ENCODE data around the gene EVL. TPM values are rescaled to one million over a fixed set of nuclear protein-coding genes. Genes with fewer than 3 reads are reported as not detected.

EVL gene
- polyA plus RNA-seq, 3 donors, result 35.3 to 37.8 (median 36.5) TPM

DNA sequence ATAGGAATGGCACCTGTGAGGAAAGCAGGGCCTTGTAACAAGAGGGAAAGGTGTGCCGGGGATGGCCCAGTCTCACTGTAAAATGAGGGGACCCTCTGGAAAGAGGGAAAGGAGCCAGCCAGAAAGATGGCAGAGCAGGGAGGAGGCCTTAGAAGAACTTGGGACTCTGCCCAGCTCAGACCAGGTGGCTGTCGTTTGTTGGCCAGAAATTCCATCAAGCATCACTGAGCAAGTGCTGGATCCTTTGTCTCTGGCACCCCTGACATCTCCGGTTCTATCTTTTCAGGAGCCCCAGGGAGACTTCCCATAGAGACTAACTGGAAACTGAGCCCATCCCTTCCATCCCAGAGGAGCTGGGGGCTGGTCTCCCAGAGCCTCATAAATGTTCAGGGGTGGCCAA, 50.9 kb downstream of the EVL start:
- no peak overlapping the region for H3K27ac ChIP-seq (ENCODE audit: low read depth, low read length)
- WGBS, 3 donors, result 75 to 77% (median 76%) methylated on average over 3 of the region's 3 CpGs

- H3K27ac ChIP-seq (ENCODE audit: low read depth, low read length), result no peak overlapping the region
- WGBS, 3 donors, result 93 to 94% (median 94%) methylated on average over 9 to 10 of the region's 10 CpGs
Observed at GRCh38 chr14:100117026-100117425, 51.8 kb downstream of the EVL start.

DNA sequence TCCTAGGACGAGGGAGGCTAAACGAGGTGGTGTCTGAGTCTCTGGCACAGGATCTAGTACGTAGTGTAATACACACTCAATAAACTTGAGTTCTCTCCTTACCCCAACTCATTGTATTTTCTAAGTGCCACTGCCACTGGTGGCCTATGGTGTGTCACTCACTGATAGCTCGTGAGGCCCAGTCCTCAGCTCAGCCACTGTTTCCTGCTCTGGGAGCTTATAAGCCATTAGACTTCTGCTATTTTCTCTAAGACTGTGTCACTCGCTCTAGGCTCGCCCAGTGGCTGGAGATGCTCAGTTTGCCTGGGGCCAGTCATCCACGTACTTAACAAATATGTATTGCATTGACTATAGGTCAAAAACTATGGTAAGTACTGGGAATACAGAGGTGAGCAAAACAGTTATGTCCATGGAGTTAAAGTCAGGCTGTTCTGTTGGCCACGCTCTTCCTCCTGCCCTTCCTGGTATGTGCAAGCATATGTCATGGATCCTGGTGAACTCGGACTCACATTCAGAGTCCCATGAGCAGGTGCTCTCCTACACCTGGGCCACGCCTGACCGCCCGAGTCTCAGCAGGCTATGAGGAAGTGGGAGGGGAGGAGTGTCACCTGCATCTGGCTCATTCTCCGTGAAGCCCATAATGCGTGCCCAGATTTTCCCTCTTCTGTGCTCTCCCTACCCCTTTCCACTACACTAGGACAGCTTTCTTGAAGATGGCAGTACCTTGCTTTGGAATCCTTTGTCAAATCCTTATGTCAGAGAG, 52.6 kb downstream of the EVL start:
- no peak overlapping the region for H3K27ac ChIP-seq (ENCODE audit: low read depth, low read length)
- 89 to 92% (median 91%) methylated on average over 14 of the region's 14 CpGs for WGBS, 3 donors

DNA sequence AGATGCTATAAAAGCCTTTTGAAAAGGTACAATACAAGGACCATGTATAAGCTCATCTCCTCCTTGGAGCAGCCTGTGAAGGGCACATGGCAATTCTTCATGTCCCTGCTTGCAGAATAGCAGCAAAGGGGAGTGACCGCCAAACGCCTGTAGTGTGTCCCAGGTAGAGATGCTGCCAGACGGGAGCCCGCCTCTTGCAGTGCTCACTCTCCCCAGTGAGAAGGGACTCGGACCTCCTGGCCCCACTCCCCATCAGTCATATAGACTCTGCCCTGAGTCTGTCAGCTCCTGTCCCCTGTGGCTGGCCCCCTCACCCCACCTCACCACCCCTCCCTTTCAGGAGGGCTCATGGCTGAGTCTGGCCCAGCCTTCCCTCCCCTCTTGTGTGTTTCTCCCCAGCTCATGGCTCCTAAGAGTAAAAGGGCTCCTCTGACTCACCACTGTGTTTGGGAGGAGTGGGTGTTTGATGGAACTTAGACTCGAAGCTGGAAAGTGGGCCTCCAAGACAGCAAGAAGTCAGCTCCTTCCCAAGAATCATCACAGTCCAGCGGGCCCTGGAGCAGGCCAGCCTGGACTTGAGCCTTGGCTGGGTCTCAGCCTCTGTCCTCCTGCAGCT, 53.3 kb downstream of the EVL start:
- H3K27ac ChIP-seq (ENCODE audit: low read depth, low read length), result no peak overlapping the region
- 79 to 88% (median 86%) methylated on average over 7 of the region's 7 CpGs for WGBS, 3 donors

GRCh38 chr14:100119251-100119650, 54.0 kb downstream of the EVL start:
- 89 to 96% (median 94%) methylated on average over 8 of the region's 8 CpGs for WGBS, 3 donors

GRCh38 chr14:100120522-100121269, 55.5 kb downstream of the EVL start:
- 93 to 97% (median 94%) methylated on average over 18 of the region's 18 CpGs for WGBS, 3 donors
- no peak overlapping the region for H3K27ac ChIP-seq (ENCODE audit: low read depth, low read length)

More at GRCh38 chr14:100119251-100119650, 54.0 kb downstream of the EVL start:
- H3K27ac ChIP-seq (ENCODE audit: low read depth, low read length), result no peak overlapping the region

- WGBS, 3 donors, result 84 to 94% (median 90%) methylated on average over 14 of the region's 14 CpGs
- H3K27ac ChIP-seq (ENCODE audit: low read depth, low read length), result no peak overlapping the region
Observed at GRCh38 chr14:100121643-100122480, 56.6 kb downstream of the EVL start.

DNA sequence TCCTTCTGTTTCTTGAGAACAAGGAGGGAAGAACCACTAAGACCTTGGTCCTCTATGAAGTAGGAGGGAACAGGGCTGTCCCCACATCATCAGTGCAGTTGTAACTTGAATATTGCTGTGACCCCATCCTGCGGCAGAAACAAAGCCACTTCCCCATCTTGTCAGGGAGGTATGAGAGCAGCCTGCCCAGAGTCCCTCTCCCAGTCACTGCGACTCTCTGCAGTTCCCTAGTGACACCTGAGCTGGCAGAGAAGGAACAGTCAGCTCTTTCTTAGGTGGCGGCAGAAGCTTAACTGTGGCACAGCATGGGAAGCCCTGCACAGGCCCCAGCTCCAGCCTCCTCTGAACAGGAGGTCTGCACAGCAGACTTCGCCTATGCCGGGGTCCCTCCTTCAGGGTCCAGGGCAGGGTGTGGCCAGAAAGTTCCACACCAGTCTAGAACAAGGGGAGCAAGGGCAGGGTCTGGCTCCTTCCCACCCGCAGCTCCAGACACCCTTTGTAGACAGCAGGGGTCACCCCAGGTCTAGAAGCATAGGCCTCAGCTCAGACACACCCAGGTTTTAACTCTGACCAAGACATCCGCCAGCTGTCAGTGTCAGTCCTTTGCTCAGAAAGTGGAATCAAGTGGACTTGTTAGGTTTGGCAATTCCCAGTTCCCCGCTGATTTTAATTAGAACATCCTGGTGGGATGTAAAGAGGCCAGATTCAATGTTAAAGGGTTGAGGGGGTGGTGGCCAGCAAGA, 57.4 kb downstream of the EVL start:
- no peak overlapping the region for H3K27ac ChIP-seq (ENCODE audit: low read depth, low read length)
- WGBS, 3 donors, result 81 to 94% (median 82%) methylated on average over 8 of the region's 8 CpGs

GRCh38 chr14:100123618-100124017, 58.4 kb downstream of the EVL start:
- no peak overlapping the region for H3K27ac ChIP-seq (ENCODE audit: low read depth, low read length)
- 98 to 99% (median 98%) methylated on average over 10 of the region's 10 CpGs for WGBS, 3 donors

DNA sequence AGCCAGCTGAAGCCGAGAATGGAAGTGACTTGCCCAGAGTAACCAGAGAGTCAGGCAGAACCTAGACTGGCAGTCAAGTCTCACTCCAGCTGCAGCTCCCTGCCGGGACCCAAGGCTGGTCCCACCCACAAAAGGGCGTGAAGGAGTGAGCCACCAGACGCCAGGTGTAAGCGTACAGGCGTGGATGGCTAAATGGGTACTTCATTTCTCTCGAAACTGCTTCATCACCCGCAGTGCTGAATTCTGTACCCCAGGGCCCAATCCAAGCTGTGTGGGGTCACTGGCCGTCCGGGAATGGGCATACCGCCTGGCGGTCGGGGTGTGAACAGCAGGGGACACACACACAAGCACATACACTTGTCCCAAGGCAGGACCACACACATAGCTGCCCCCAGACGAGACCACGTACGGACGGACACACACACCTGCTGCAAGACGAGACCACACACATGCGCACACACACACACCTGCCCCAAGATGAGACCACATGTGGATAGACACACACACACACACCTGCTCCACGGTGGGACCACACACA, 59.4 kb downstream of the EVL start:
- WGBS, 3 donors, result 91 to 93% (median 93%) methylated on average over 20 of the region's 20 CpGs
- no peak overlapping the region for H3K27ac ChIP-seq (ENCODE audit: low read depth, low read length)

GRCh38 chr14:100126401-100126800, 61.2 kb downstream of the EVL start:
- WGBS, 3 donors, result 91 to 93% (median 91%) methylated on average over 13 of the region's 13 CpGs
- H3K27ac ChIP-seq (ENCODE audit: low read depth, low read length), result no peak overlapping the region

DNA sequence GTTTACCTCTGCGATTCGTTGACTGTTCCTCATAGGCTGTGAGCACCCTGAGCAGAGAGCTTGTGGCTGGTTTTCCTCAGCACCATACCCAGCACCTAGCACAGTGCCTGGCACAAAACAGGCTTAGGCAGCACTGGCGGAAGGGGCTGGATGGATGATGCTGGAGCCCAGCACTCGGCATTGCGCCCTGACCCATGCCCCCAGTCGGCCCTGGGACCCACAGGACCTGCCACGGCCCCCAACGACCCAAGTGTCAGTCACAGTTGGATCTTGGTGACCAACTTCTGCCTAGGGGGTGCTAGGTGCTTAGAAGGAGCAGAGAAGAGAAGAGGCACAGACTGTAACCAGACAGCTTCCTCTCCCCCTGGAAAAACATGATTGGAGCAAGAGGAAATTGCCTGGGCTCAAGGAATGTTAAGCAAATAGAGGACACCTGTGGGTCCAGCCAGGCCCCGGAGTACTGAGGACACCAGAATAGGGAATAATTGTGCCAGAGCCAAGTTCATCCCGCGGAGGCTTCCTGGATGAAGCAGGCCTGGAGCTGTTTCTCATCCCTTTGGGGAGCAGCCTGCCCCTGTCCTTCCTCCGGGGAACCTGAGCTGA, 62.7 kb downstream of the EVL start:
- WGBS, 3 donors, result 85 to 93% (median 86%) methylated on average over 12 of the region's 12 CpGs
- no peak overlapping the region for H3K27ac ChIP-seq (ENCODE audit: low read depth, low read length)

DNA sequence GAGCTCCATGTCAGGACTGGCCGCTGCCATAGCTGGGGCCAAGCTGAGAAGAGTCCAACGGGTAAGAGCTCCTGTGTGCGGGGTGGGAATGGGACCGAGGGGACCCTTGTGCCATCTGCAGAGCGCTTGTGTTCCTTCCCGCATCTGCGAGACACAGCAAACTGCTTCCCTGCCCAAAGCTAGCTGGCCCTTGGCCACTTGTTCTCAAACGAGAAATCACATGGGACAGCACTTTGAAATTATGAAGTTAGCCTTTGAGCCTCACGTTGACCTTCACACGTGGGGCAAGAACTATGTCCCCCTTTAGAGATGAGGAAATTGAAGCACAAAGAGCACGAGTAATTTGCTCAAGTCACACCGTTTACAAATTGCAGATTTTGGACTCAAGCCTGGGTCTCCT, 63.5 kb downstream of the EVL start:
- no peak overlapping the region for H3K27ac ChIP-seq (ENCODE audit: low read depth, low read length)
- 57 to 77% (median 64%) methylated on average over 12 of the region's 12 CpGs for WGBS, 3 donors

DNA sequence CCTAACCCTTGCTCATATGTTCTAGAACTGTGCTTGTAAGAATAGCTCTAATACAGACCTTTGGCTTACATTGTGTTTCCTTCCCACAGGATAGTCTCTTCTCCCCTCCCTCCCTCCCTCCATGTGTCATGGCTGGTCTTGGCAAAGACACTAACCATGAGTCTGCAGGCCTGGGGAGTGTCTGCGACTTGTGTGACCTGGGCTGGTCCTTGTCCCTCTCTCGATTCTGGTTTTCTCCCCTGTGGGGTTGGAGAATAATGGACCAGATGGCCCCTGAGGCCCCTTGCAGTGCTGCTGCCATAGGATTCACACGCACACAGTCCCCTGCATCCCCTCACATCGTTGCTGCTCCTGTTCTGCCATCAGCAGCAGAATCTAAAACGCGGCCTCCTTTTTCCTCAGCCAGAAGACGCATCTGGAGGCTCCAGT, 64.0 kb downstream of the EVL start:
- WGBS, 3 donors, result 46 to 69% (median 46%) methylated on average over 7 of the region's 7 CpGs
- no peak overlapping the region for H3K27ac ChIP-seq (ENCODE audit: low read depth, low read length)

DNA sequence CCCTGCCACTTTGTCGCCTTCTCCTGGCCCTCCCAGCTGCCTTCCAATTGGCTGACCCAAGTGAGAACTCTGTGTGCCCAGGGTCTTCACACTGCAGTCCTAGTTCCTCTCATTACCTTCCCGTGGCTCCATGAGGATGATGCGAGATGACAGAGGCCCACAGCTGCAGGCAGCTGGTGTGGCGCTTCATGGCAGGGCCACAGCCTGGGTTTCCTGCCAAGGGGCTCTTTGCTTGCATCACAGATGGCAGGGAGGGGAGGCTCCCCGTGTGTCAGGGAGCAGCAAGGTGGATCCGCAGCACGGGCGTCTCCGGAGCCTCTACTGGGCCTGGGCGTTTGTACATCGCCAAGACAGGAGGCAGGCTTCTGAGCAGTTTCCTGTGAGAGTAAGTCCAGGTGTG, 65.3 kb downstream of the EVL start:
- WGBS, 3 donors, result 73 to 88% (median 78%) methylated on average over 11 of the region's 11 CpGs
- H3K27ac ChIP-seq (ENCODE audit: low read depth, low read length), result no peak overlapping the region

- H3K27ac ChIP-seq (ENCODE audit: low read depth, low read length), result no peak overlapping the region
- WGBS, 3 donors, result 62 to 91% (median 88%) methylated on average over 6 of the region's 6 CpGs
Observed at GRCh38 chr14:100131181-100131580, 66.0 kb downstream of the EVL start.

DNA sequence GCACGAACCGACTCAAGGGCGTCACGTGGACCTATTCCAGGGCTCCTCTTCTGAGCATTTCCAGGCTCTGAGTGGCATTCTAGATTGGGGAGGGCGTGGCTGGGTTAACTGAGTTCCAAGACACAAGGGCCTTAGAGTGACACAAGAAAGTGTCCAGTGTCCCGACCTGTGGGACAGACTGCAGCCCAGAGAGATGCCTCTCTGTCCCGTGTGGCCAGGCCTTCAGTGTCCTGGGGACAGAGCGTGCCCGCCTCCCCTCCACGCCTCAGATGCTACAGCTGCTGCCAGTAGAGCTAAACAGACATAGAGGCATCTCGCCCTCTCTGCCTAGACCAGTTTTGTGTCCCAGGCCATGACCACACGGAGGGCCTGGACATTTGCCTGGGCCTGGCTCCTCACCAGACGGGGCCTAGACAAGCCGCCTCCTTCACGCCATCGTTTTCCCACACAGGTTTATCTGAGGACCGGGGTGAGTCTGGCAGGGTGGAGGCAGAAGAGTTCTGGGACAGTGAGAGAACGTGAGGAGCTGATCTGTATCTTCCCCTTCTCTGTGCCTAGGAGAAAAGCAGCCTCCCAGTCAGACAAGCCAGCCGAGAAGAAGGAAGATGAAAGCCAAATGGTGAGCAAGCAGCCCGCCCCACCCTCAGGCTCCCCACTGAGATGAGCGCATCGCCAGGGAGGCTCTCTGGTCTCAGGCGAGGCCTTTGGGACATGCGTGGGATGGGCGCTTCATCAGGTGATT, 67.1 kb downstream of the EVL start:
- no peak overlapping the region for H3K27ac ChIP-seq (ENCODE audit: low read depth, low read length)
- WGBS, 3 donors, result 64 to 81% (median 77%) methylated on average over 25 of the region's 25 CpGs
